Measurements from ENCODE around the gene NTSR1.

DNA sequence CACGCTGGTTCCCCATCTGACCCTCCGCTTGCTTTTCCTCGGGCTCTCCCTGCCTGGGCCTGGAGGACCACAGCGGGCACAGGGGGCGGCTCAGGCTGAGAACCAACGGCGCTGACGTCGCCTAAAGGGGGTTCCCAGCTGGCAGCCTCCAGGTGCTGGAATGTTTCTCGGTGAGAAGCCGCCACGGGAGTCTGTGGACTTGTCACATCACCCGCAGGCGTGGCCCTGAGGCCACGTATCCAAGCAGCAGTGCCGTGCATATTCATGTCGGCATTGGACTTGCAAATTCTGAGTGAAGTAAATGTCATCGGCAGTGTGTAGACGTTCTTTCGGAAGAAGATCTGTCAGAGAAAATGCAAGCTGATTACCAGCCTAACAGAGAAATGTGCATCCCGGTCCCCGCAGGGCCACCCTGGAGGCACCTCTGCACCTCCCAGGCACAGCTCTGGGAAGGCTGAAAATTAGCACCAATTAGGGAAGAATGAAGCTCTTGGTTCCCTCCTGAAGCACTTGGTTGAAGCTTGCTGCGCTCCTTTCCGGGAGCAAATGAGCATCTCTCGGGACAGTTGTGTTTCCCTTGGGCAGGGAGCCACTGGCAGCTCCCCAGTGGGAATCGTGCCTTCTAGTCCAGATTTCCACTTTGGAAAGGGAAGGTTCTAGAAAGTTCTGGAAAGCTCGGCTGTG lies 24.3 kb downstream of the NTSR1 start:
- TF ChIP-seq, protein P1, sequence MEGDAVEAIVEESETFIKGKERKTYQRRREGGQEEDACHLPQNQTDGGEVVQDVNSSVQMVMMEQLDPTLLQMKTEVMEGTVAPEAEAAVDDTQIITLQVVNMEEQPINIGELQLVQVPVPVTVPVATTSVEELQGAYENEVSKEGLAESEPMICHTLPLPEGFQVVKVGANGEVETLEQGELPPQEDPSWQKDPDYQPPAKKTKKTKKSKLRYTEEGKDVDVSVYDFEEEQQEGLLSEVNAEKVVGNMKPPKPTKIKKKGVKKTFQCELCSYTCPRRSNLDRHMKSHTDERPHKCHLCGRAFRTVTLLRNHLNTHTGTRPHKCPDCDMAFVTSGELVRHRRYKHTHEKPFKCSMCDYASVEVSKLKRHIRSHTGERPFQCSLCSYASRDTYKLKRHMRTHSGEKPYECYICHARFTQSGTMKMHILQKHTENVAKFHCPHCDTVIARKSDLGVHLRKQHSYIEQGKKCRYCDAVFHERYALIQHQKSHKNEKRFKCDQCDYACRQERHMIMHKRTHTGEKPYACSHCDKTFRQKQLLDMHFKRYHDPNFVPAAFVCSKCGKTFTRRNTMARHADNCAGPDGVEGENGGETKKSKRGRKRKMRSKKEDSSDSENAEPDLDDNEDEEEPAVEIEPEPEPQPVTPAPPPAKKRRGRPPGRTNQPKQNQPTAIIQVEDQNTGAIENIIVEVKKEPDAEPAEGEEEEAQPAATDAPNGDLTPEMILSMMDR (IDR thresholded peaks at IDR 0.05) = no peak
- TF ChIP-seq POLR2A (IDR thresholded peaks at IDR 0.05) = no peak

All from Peyer's patch (tissue), 4 donors.